Epidermal melanocyte (primary cell): ENCODE results near the gene OPALIN.

Source experiments
- DNase-seq: peaks from one replicate; pipeline ENCODE4 v3.0.0; 2011; ENCODE audit warnings: low spot score; ENCODE audit not compliant: insufficient read length

Gene OPALIN

GRCh38 chr10:96374639-96374984 lies 15.8 kb upstream of the OPALIN start:
- DNase-seq = no peak

- DNase-seq = no peak
Measured at GRCh38 chr10:96374004-96374403, 15.2 kb upstream of the OPALIN start.

GRCh38 chr10:96371356-96371755 lies 12.6 kb upstream of the OPALIN start:
- DNase-seq = no peak

GRCh38 chr10:96370584-96371157 lies 11.9 kb upstream of the OPALIN start:
- DNase-seq = peak; percentile 59

GRCh38 chr10:96369890-96370583 lies 11.2 kb upstream of the OPALIN start:
- DNase-seq = no peak

GRCh38 chr10:96368971-96369370 lies 10.2 kb upstream of the OPALIN start:
- no peak for DNase-seq

- no peak for DNase-seq
Measured at GRCh38 chr10:96367470-96367869, 8.7 kb upstream of the OPALIN start.

- DNase-seq = no peak
Measured at GRCh38 chr10:96366508-96366907, 7.7 kb upstream of the OPALIN start.

- no peak for DNase-seq
Measured at GRCh38 chr10:96365571-96365970, 6.8 kb upstream of the OPALIN start.

GRCh38 chr10:96360766-96361165 lies 2.0 kb upstream of the OPALIN start:
- no peak for DNase-seq

GRCh38 chr10:96360331-96360730 lies 1.5 kb upstream of the OPALIN start:
- DNase-seq = no peak

GRCh38 chr10:96359616-96360015 lies 814 bp upstream of the OPALIN start:
- DNase-seq = no peak

- no peak for DNase-seq
Measured at GRCh38 chr10:96357038-96357620, 1.7 kb downstream of the OPALIN start.

GRCh38 chr10:96352582-96352981 lies 6.2 kb downstream of the OPALIN start:
- DNase-seq = no peak

- no peak for DNase-seq
Measured at GRCh38 chr10:96352027-96352426, 6.8 kb downstream of the OPALIN start.

GRCh38 chr10:96346295-96346694 lies 12.5 kb downstream of the OPALIN start:
- no peak for DNase-seq

- DNase-seq = no peak
Measured at GRCh38 chr10:96345222-96345621, 13.6 kb downstream of the OPALIN start.

GRCh38 chr10:96344178-96344577 lies 14.6 kb downstream of the OPALIN start:
- no peak for DNase-seq

- no peak for DNase-seq
Measured at GRCh38 chr10:96342402-96342801, 16.4 kb downstream of the OPALIN start.

GRCh38 chr10:96341219-96342182 lies 17.3 kb downstream of the OPALIN start:
- DNase-seq = no peak

- no peak for DNase-seq
Measured at GRCh38 chr10:96339956-96340904, 18.6 kb downstream of the OPALIN start.
